Measurements from ENCODE around the gene PLXNA4.

Gene PLXNA4

GRCh38 chr7:132435016-132435990, 141.0 kb downstream of the PLXNA4 start:
- DNase-seq: peak; percentile 15

GRCh38 chr7:132434041-132434440, 142.2 kb downstream of the PLXNA4 start:
- no peak for DNase-seq

- DNase-seq: no peak
Measured at GRCh38 chr7:132433301-132433700, 143.0 kb downstream of the PLXNA4 start.

- DNase-seq: no peak
Measured at GRCh38 chr7:132430861-132431822, 145.1 kb downstream of the PLXNA4 start.

- DNase-seq: no peak
Measured at GRCh38 chr7:132430041-132430855, 146.0 kb downstream of the PLXNA4 start.

GRCh38 chr7:132429181-132429580, 147.1 kb downstream of the PLXNA4 start:
- no peak for DNase-seq

GRCh38 chr7:132428247-132428919, 147.9 kb downstream of the PLXNA4 start:
- no peak for DNase-seq

GRCh38 chr7:132425942-132426341, 150.3 kb downstream of the PLXNA4 start:
- DNase-seq: no peak

- no peak for DNase-seq
Measured at GRCh38 chr7:132424821-132425724, 151.2 kb downstream of the PLXNA4 start.

GRCh38 chr7:132424277-132424676, 152.0 kb downstream of the PLXNA4 start:
- DNase-seq: no peak

- no peak for DNase-seq
Measured at GRCh38 chr7:132423594-132424200, 152.6 kb downstream of the PLXNA4 start.

- DNase-seq: no peak
Measured at GRCh38 chr7:132422502-132423111, 153.7 kb downstream of the PLXNA4 start.

- DNase-seq: no peak
Measured at GRCh38 chr7:132420527-132420926, 155.7 kb downstream of the PLXNA4 start.

- no peak for DNase-seq
Measured at GRCh38 chr7:132419542-132419941, 156.7 kb downstream of the PLXNA4 start.

- no peak for DNase-seq
Measured at GRCh38 chr7:132418840-132419239, 157.4 kb downstream of the PLXNA4 start.

GRCh38 chr7:132417103-132417906, 159.0 kb downstream of the PLXNA4 start:
- no peak for DNase-seq

- no peak for DNase-seq
Measured at GRCh38 chr7:132416395-132416794, 159.9 kb downstream of the PLXNA4 start.

- DNase-seq: no peak
Measured at GRCh38 chr7:132415259-132415658, 161.0 kb downstream of the PLXNA4 start.

- no peak for DNase-seq
Measured at GRCh38 chr7:132414857-132415256, 161.4 kb downstream of the PLXNA4 start.
